ENCODE data around the gene AGT.

Gene AGT

GRCh38 chr1:230703679-230704385, 10.1 kb downstream of the AGT start:
- H2BK5ac ChIP-seq (ENCODE audit: low read length) = no peak overlapping the region
- DNase-seq (ENCODE audit: low spot score) = no peak
- no peak overlapping the region for H2BK15ac ChIP-seq (ENCODE audit: low read length)
- no peaks in the 10 kb centered on the region for H3K9me3 ChIP-seq (replicated peaks in 1 of 2; ENCODE audit: control insufficient read depth in 2 of 2, insufficient read depth in 1 of 2, low read depth in 1 of 2, low read length in 2 of 2)
- H3K18ac ChIP-seq (ENCODE audit: low read length) = peak overlapping the region; percentile 21
- H3K79me1 ChIP-seq (ENCODE audit: low read depth, low read length) = no peaks in the 10 kb centered on the region
- H3K36me3 ChIP-seq (replicated peaks in 1 of 2; ENCODE audit: control insufficient read depth in 2 of 2, insufficient read depth in 2 of 2, low read length in 2 of 2) = no peaks in the 10 kb centered on the region
- no CpG with 5 or more reads among the region's 8 CpGs for WGBS, 2 donors (ENCODE audit: extremely low coverage in 2 of 2, insufficient read length in 2 of 2, insufficient replicate concordance in 1 of 2)
- H3K14ac ChIP-seq (ENCODE audit: low read length) = peak overlapping the region; percentile 49
- H3K27ac ChIP-seq (replicated peaks; ENCODE audit: low read length) = no peak overlapping the region
- peak overlapping the region; percentile 73 for H2AK5ac ChIP-seq (ENCODE audit: low read depth, low read length)
- no peak overlapping the region for H4K91ac ChIP-seq (ENCODE audit: low read depth, low read length, poor library complexity)
- H3K4me2 ChIP-seq (ENCODE audit: insufficient read depth, low read length, poor library complexity, severe bottlenecking) = no peak overlapping the region
- H2BK120ac ChIP-seq (ENCODE audit: low read depth, low read length) = no peak overlapping the region
- peaks cover 8 to 10% of the 10 kb centered on the region in 2 donors for H3K4me1 ChIP-seq (ENCODE audit: control insufficient read depth in 2 of 2, insufficient read depth in 1 of 2, low read depth in 1 of 2, low read length in 2 of 2)
- H3K23ac ChIP-seq (ENCODE audit: low read depth, low read length, poor library complexity) = no peak overlapping the region
- H3K4ac ChIP-seq (ENCODE audit: low read length) = no peak overlapping the region
- no peak overlapping the region for H4K8ac ChIP-seq (ENCODE audit: low read depth, low read length)
- H2AFZ ChIP-seq (ENCODE audit: low read length) = no peak overlapping the region
- H3K9ac ChIP-seq (ENCODE audit: low read depth, low read length, poor library complexity) = no peak overlapping the region
- peaks cover 0 to 27% (median 0%) of the 10 kb centered on the region in 3 experiments for H3K27me3 ChIP-seq (ENCODE audit: control insufficient read depth in 3 of 3, insufficient read depth in 3 of 3, low read depth in 1 of 3, low read length in 3 of 3)
- H3K4me3 ChIP-seq (ENCODE audit: low read length in 2 of 2) = peak overlapping the region in 1 of 2 donors; percentile 42
- H2BK12ac ChIP-seq (ENCODE audit: low read length) = no peak overlapping the region

- Histone ChIP-seq H3K79me1 (ENCODE audit: low read depth, low read length) (no peaks in the 10 kb centered on the region), H3K4me2 (ENCODE audit: insufficient read depth, low read length, poor library complexity, severe bottlenecking) (no peak overlapping the region), H4K91ac (ENCODE audit: low read depth, low read length, poor library complexity) (no peak overlapping the region), H2BK5ac (ENCODE audit: low read length) (no peak overlapping the region), H2BK12ac (ENCODE audit: low read length) (no peak overlapping the region), H2AFZ (ENCODE audit: low read length) (peak overlapping the region; percentile 60), H3K27me3 (ENCODE audit: control insufficient read depth in 3 of 3, insufficient read depth in 3 of 3, low read depth in 1 of 3, low read length in 3 of 3) (peaks cover 0 to 24% (median 0%) of the 10 kb centered on the region in 3 experiments), H3K4ac (ENCODE audit: low read length) (no peak overlapping the region), H3K14ac (ENCODE audit: low read length) (peak overlapping the region; percentile 49), H3K4me3 (ENCODE audit: low read length in 2 of 2) (no peak overlapping the region), H2AK5ac (ENCODE audit: low read depth, low read length) (peak overlapping the region; percentile 73), H2BK15ac (ENCODE audit: low read length) (no peak overlapping the region), H3K9ac (ENCODE audit: low read depth, low read length, poor library complexity) (no peak overlapping the region), H3K4me1 (ENCODE audit: control insufficient read depth in 2 of 2, insufficient read depth in 1 of 2, low read depth in 1 of 2, low read length in 2 of 2) (peaks cover 8 to 10% of the 10 kb centered on the region in 2 donors), H3K36me3 (replicated peaks in 1 of 2; ENCODE audit: control insufficient read depth in 2 of 2, insufficient read depth in 2 of 2, low read length in 2 of 2) (no peaks in the 10 kb centered on the region), H3K23ac (ENCODE audit: low read depth, low read length, poor library complexity) (no peak overlapping the region), H2BK120ac (ENCODE audit: low read depth, low read length) (no peak overlapping the region), H3K9me3 (replicated peaks in 1 of 2; ENCODE audit: control insufficient read depth in 2 of 2, insufficient read depth in 1 of 2, low read depth in 1 of 2, low read length in 2 of 2) (no peaks in the 10 kb centered on the region), H3K27ac (replicated peaks; ENCODE audit: low read length) (no peak overlapping the region), H3K18ac (ENCODE audit: low read length) (no peak overlapping the region), H4K8ac (ENCODE audit: low read depth, low read length) (no peak overlapping the region)
- no peak for DNase-seq (ENCODE audit: low spot score)
- WGBS, 2 donors (ENCODE audit: extremely low coverage in 2 of 2, insufficient read length in 2 of 2, insufficient replicate concordance in 1 of 2) = no CpG with 5 or more reads among the region's 14 CpGs
Measured at GRCh38 chr1:230702934-230703678, 10.8 kb downstream of the AGT start.

GRCh38 chr1:230701895-230702768, 11.8 kb downstream of the AGT start:
- H3K27me3 ChIP-seq (ENCODE audit: control insufficient read depth in 3 of 3, insufficient read depth in 3 of 3, low read depth in 1 of 3, low read length in 3 of 3) = peaks cover 0 to 16% (median 0%) of the 10 kb centered on the region in 3 experiments
- no peaks in the 10 kb centered on the region for H3K9me3 ChIP-seq (replicated peaks in 1 of 2; ENCODE audit: control insufficient read depth in 2 of 2, insufficient read depth in 1 of 2, low read depth in 1 of 2, low read length in 2 of 2)
- H3K4me1 ChIP-seq (ENCODE audit: control insufficient read depth in 2 of 2, insufficient read depth in 1 of 2, low read depth in 1 of 2, low read length in 2 of 2) = peaks cover 8 to 10% of the 10 kb centered on the region in 2 donors
- H2BK15ac ChIP-seq (ENCODE audit: low read length) = no peak overlapping the region
- no peak overlapping the region for H3K14ac ChIP-seq (ENCODE audit: low read length)
- no peak overlapping the region for H3K27ac ChIP-seq (replicated peaks; ENCODE audit: low read length)
- H3K9ac ChIP-seq (ENCODE audit: low read depth, low read length, poor library complexity) = no peak overlapping the region
- no peak overlapping the region for H4K91ac ChIP-seq (ENCODE audit: low read depth, low read length, poor library complexity)
- no peaks in the 10 kb centered on the region for H3K36me3 ChIP-seq (replicated peaks in 1 of 2; ENCODE audit: control insufficient read depth in 2 of 2, insufficient read depth in 2 of 2, low read length in 2 of 2)
- H4K8ac ChIP-seq (ENCODE audit: low read depth, low read length) = no peak overlapping the region
- no peak overlapping the region for H3K4ac ChIP-seq (ENCODE audit: low read length)
- no peak for DNase-seq (ENCODE audit: low spot score)
- H2BK5ac ChIP-seq (ENCODE audit: low read length) = no peak overlapping the region
- no peaks in the 10 kb centered on the region for H3K79me1 ChIP-seq (ENCODE audit: low read depth, low read length)
- H3K18ac ChIP-seq (ENCODE audit: low read length) = no peak overlapping the region
- WGBS, 2 donors (ENCODE audit: extremely low coverage in 2 of 2, insufficient read length in 2 of 2, insufficient replicate concordance in 1 of 2) = no CpG with 5 or more reads among the region's 19 CpGs
- H3K4me3 ChIP-seq (ENCODE audit: low read length in 2 of 2) = no peak overlapping the region
- no peak overlapping the region for H2BK120ac ChIP-seq (ENCODE audit: low read depth, low read length)
- no peak overlapping the region for H2BK12ac ChIP-seq (ENCODE audit: low read length)
- H3K4me2 ChIP-seq (ENCODE audit: insufficient read depth, low read length, poor library complexity, severe bottlenecking) = no peak overlapping the region
- H3K23ac ChIP-seq (ENCODE audit: low read depth, low read length, poor library complexity) = no peak overlapping the region
- H2AFZ ChIP-seq (ENCODE audit: low read length) = peak overlapping the region; percentile 60
- peak overlapping the region; percentile 2 for H2AK5ac ChIP-seq (ENCODE audit: low read depth, low read length)

Measured in neuronal stem cell (in vitro differentiated cells).